OCI-LY1 (cell line): ENCODE data around the gene EGFL7.

ENCODE experiments used
- H2AFZ ChIP-seq: fragments of 200-600 bp; sonication (generic), shearing (Covaris generic); 2 replicates; pipeline ENCODE4 v1.6.0; 2014; ENCODE audit warnings: antibody characterized with exemption, mild to moderate bottlenecking, low read length
- H3F3A ChIP-seq: fragments of 200-600 bp; sonication (generic), shearing (Covaris generic); 2 replicates; pipeline ENCODE4 v1.6.0; 2014; ENCODE audit warnings: mild to moderate bottlenecking, antibody characterized with exemption, low read length, moderate library complexity; ENCODE audit not compliant: insufficient read depth
- H3K27ac ChIP-seq: fragments of 200-600 bp; sonication (generic); 2 replicates; pipeline ENCODE4 v1.5.1; 2014; ENCODE audit warnings: low read length, mixed run types, mild to moderate bottlenecking, low read depth; ENCODE audit not compliant: poor library complexity, severe bottlenecking
- H3K27me3 ChIP-seq: fragments of 200-600 bp; sonication (generic); 2 replicates; pipeline ENCODE4 v1.6.0; 2014; ENCODE audit warnings: antibody characterized with exemption, mild to moderate bottlenecking, low read length, moderate library complexity; ENCODE audit not compliant: insufficient read depth
- H3K36me3 ChIP-seq: fragments of 200-600 bp; sonication (generic); 2 replicates; pipeline ENCODE4 v1.6.1; 2014; ENCODE audit warnings: mild to moderate bottlenecking, antibody characterized with exemption, low read length, moderate library complexity, mixed read lengths; ENCODE audit not compliant: insufficient read depth
- H3K4me1 ChIP-seq: fragments of 200-600 bp; sonication (generic); 2 replicates; pipeline ENCODE4 v1.5.1; 2014; ENCODE audit warnings: mild to moderate bottlenecking, low read length, moderate library complexity; ENCODE audit not compliant: insufficient read depth, severe bottlenecking
- H3K4me2 ChIP-seq: fragments of 200-600 bp; sonication (generic), shearing (Covaris generic); 2 replicates; pipeline ENCODE4 v1.6.1; 2014; ENCODE audit warnings: low read length
- H3K4me3 ChIP-seq: fragments of 200-600 bp; sonication (generic); 2 replicates; pipeline ENCODE4 v1.5.1; 2014; ENCODE audit warnings: low read length, low read depth, mild to moderate bottlenecking, mixed read lengths; ENCODE audit not compliant: poor library complexity, severe bottlenecking
- H3K79me2 ChIP-seq: fragments of 200-600 bp; shearing (Covaris generic); 2 replicates; pipeline ENCODE4 v1.6.1; 2016; ENCODE audit warnings: mixed run types, low read length, mixed read lengths; ENCODE audit not compliant: insufficient read depth
- H3K9ac ChIP-seq: fragments of 200-600 bp; sonication (generic), shearing (Covaris generic); 2 replicates; pipeline ENCODE4 v1.6.1; 2014; ENCODE audit warnings: mild to moderate bottlenecking, low read length, mixed read lengths
- H3K9me2 ChIP-seq: fragments of 200-600 bp; sonication (generic), shearing (Covaris generic); 2 replicates; pipeline ENCODE4 v1.6.1; 2014; ENCODE audit warnings: low read depth, mild to moderate bottlenecking, low read length, mixed read lengths
- H3K9me3 ChIP-seq: fragments of 200-600 bp; shearing (Covaris generic); 2 replicates; pipeline ENCODE4 v1.6.1; 2014; ENCODE audit warnings: low read length, mixed read lengths
- H4K20me1 ChIP-seq: fragments of 200-600 bp; sonication (generic), shearing (Covaris generic); 2 replicates; pipeline ENCODE4 v1.6.0; 2016; ENCODE audit warnings: mild to moderate bottlenecking, low read length; ENCODE audit not compliant: insufficient read depth
- CTCF ChIP-seq: fragments of 200-600 bp; sonication (generic), shearing (Covaris generic); IDR thresholded peaks from 2 replicates; pipeline ENCODE4 v1.5.1; 2017; ENCODE audit warnings: mild to moderate bottlenecking, antibody characterized with exemption, low read length, moderate library complexity, mixed read lengths
- EZH2 ChIP-seq: fragments of 200-600 bp; sonication (generic), shearing (Covaris generic); IDR thresholded peaks from 2 replicates; pipeline ENCODE4 v1.8.0; 2017; ENCODE audit warnings: borderline replicate concordance, mixed run types, mild to moderate bottlenecking, antibody characterized with exemption, low read length, moderate library complexity, mixed read lengths

Gene EGFL7

DNA sequence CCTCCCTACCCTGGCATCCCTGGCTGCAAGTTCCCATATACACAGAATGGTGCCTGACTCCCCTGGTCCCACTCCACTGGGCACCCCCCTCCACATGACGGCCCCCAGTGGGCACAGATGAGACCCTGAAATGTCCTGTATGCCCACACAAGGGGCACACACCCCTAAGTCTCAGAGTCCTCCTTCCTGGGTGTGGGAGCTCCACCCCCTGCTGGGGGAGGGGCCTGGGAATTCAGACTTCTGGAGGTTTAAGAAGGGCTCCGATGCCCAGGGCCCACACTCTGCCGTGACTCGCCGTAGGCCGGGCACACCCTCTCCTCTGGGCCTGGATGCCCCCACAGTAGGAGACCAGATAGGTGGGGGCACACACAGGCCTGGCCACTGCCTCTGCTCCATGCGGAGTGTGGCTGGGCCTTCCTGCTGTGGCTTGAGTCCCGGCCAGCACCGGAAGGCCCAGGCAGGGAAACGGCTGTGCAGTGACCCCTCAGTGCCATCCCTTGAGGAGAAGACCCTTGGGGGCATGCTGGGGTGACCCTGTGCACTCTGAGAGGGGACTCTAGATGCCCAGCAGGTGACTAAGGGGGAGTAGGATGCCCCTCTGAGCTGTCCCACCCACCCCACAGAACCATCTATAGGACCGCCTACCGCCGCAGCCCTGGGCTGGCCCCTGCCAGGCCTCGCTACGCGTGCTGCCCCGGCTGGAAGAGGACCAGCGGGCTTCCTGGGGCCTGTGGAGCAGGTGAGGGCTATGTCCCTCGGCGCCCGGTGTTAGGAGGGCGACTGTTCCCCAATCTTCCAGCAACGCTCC is 6.5 kb downstream of the EGFL7 start:
- no peak overlapping the region for H3K4me3 ChIP-seq
- H3K4me1 ChIP-seq: no peaks in the 10 kb centered on the region
- no peaks in the 10 kb centered on the region for H3K9me3 ChIP-seq
- no peak overlapping the region for H3K9ac ChIP-seq
- no peaks in the 10 kb centered on the region for H4K20me1 ChIP-seq
- TF ChIP-seq CTCF (no peak), EZH2 (no peak)
- no peak overlapping the region for H3K27ac ChIP-seq
- H3K79me2 ChIP-seq: no peaks in the 10 kb centered on the region
- no peak overlapping the region for H3K4me2 ChIP-seq
- H2AFZ ChIP-seq: no peak overlapping the region
- no peaks in the 10 kb centered on the region for H3K9me2 ChIP-seq
- peaks cover 18% of the 10 kb centered on the region; the same call in 1 of the 2 replicates for H3K27me3 ChIP-seq
- H3K36me3 ChIP-seq: no peaks in the 10 kb centered on the region
- H3F3A ChIP-seq: no peaks in the 10 kb centered on the region

DNA sequence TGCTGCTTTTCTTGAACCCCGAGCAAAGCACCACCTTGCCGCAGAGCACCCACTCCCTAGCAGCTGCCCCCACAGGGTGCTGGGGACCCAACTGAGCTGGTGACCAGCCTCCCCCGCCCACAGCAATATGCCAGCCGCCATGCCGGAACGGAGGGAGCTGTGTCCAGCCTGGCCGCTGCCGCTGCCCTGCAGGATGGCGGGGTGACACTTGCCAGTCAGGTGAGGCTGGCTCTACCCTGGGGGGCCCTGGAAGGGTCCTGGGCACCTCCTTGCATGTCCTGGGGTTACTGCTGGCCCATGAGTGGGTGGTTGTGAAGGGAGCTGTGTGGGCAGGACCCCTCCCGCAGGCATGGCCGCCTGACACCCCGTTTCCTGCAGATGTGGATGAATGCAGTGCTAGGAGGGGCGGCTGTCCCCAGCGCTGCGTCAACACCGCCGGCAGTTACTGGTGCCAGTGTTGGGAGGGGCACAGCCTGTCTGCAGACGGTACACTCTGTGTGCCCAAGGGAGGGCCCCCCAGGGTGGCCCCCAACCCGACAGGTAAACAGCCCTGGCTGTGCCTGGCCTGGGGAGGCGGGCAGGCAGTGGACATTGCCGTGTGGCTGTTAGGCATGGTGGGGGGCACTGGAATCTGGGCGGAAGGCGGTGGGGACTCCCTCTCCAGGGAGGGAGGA is 7.2 kb downstream of the EGFL7 start:
- Histone ChIP-seq H4K20me1 (no peaks in the 10 kb centered on the region), H2AFZ (no peak overlapping the region), H3K9ac (no peak overlapping the region), H3K4me2 (no peak overlapping the region), H3K79me2 (no peaks in the 10 kb centered on the region), H3K4me1 (no peaks in the 10 kb centered on the region), H3K9me3 (no peaks in the 10 kb centered on the region), H3K27me3 (peaks cover 18% of the 10 kb centered on the region; the same call in 1 of the 2 replicates), H3K9me2 (no peaks in the 10 kb centered on the region), H3K27ac (no peak overlapping the region), H3K36me3 (no peaks in the 10 kb centered on the region), H3F3A (no peaks in the 10 kb centered on the region), H3K4me3 (no peak overlapping the region)
- TF ChIP-seq CTCF (no peak), EZH2 (no peak)

GRCh38 chr9:136670576-136671253 is 8.0 kb downstream of the EGFL7 start:
- no peaks in the 10 kb centered on the region for H3F3A ChIP-seq
- no peaks in the 10 kb centered on the region for H3K4me1 ChIP-seq
- H3K9me2 ChIP-seq: no peaks in the 10 kb centered on the region
- no peak overlapping the region for H3K4me2 ChIP-seq
- no peaks in the 10 kb centered on the region for H4K20me1 ChIP-seq
- H3K27ac ChIP-seq: no peak overlapping the region
- H3K79me2 ChIP-seq: no peaks in the 10 kb centered on the region
- H3K27me3 ChIP-seq: peaks cover 18% of the 10 kb centered on the region; the same call in 1 of the 2 replicates
- no peak overlapping the region for H3K9ac ChIP-seq
- no peaks in the 10 kb centered on the region for H3K9me3 ChIP-seq
- H2AFZ ChIP-seq: no peak overlapping the region
- no peaks in the 10 kb centered on the region for H3K36me3 ChIP-seq
- TF ChIP-seq EZH2: no peak
- TF ChIP-seq CTCF: no peak
- no peak overlapping the region for H3K4me3 ChIP-seq
